Measurements from ENCODE around the gene CCDC117.

Gene CCDC117

GRCh38 chr22:28769394-28770085 is 3.0 kb upstream of the CCDC117 start:
- DNase-seq (ENCODE audit: low spot score) = no peak

- no peak for DNase-seq (ENCODE audit: low spot score)
Observed at GRCh38 chr22:28771195-28771791, 1.2 kb upstream of the CCDC117 start.

- DNase-seq (ENCODE audit: low spot score) = no peak
Observed at GRCh38 chr22:28773461-28773867, 969 bp downstream of the CCDC117 start.

- DNase-seq (ENCODE audit: low spot score) = no peak
Observed at GRCh38 chr22:28774378-28774777, 1.9 kb downstream of the CCDC117 start.

GRCh38 chr22:28779833-28780232 is 7.3 kb downstream of the CCDC117 start:
- no peak for DNase-seq (ENCODE audit: low spot score)

GRCh38 chr22:28780296-28780695 is 7.8 kb downstream of the CCDC117 start:
- DNase-seq (ENCODE audit: low spot score) = no peak

- DNase-seq (ENCODE audit: low spot score) = peak; percentile 82
Observed at GRCh38 chr22:28783786-28784671, 11.5 kb downstream of the CCDC117 start.

GRCh38 chr22:28788601-28789000 is 16.1 kb downstream of the CCDC117 start:
- no peak for DNase-seq (ENCODE audit: low spot score)

- no peak for DNase-seq (ENCODE audit: low spot score)
Observed at GRCh38 chr22:28791124-28791523, 18.6 kb downstream of the CCDC117 start.

- DNase-seq (ENCODE audit: low spot score) = no peak
Observed at GRCh38 chr22:28791841-28792490, 19.5 kb downstream of the CCDC117 start.

GRCh38 chr22:28792491-28793383 is 20.2 kb downstream of the CCDC117 start:
- DNase-seq (ENCODE audit: low spot score) = no peak

GRCh38 chr22:28793976-28794584 is 21.6 kb downstream of the CCDC117 start:
- DNase-seq (ENCODE audit: low spot score) = no peak

- DNase-seq (ENCODE audit: low spot score) = no peak
Observed at GRCh38 chr22:28795071-28795693, 22.7 kb downstream of the CCDC117 start.

- no peak for DNase-seq (ENCODE audit: low spot score)
Observed at GRCh38 chr22:28795932-28796856, 23.7 kb downstream of the CCDC117 start.

- peak; percentile 86 for DNase-seq (ENCODE audit: low spot score)
Observed at GRCh38 chr22:28798810-28799605, 26.5 kb downstream of the CCDC117 start.

GRCh38 chr22:28799606-28800307 is 27.3 kb downstream of the CCDC117 start:
- DNase-seq (ENCODE audit: low spot score) = peak; percentile 45

- DNase-seq (ENCODE audit: low spot score) = peak; percentile 97
Observed at GRCh38 chr22:28800308-28801041, 28.0 kb downstream of the CCDC117 start, which contains the start of gene XBP1. TSS of gene XBP1 (minus strand) at chr22:28800569.

All from HuH-7.5 (cell line).